ENCODE measurements around the gene CCDC124.

CCDC124 gene

GRCh38 chr19:17989425-17990094 lies 56.7 kb downstream of the CCDC124 start:
- DNase-seq: no peak

DNA sequence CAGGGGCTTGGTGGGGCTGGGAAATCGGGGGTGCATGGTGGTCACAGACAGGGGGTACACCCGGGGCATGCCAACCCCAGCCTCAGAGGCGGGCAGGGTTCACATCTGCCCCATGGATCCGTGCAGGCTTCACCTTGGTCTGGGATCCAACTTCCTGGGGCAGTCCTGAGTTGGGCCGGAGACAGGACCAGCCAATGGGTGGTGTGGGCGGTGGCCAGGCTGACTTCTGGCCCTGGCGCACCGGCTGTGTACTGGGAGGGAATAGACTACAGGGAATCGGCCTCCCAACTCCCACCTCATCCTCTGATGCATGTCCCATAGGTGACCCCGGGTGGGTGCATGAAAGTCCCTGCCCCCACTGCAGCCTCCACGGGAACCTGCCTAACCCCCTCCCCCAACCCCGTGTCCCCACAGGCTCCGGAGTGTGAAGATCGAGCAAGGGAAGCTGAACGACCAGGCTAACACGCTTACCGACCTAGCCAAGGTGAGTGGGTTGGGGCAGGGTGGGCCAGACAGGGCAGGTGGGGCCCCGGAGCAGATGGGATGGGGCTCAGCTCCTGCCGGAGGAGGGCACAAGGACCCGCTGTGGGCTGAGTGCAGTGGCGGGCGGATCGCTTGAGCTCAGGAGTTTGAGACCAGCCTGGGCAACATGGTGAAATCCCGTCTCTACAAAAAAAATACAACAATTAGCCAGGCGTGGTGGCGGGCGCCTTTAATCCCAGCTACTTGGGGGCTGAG lies 60.4 kb downstream of the CCDC124 start:
- no peak for DNase-seq

Measured in NCI-H226 (cell line).